ENCODE results near the gene LPA.

GRCh38 chr6:160523223-160523622, 140.9 kb downstream of the LPA start:
- no peak for TF ChIP-seq CTCF (IDR thresholded peaks at IDR 0.05; ENCODE audit: poor library complexity)
- no peak for TF ChIP-seq EZH2 (IDR thresholded peaks at IDR 0.05; ENCODE audit: borderline replicate concordance)
- TF ChIP-seq EZH2phosphoT487 (IDR thresholded peaks at IDR 0.05; ENCODE audit: low read depth, severe bottlenecking, unreplicated experiment), result no peak

Measured in hepatocyte (in vitro differentiated cells).